NT2/D1 (cell line): Measurements from ENCODE around the gene RBM4.

Experiments used
- YY1 ChIP-seq: IDR thresholded peaks from 2 replicates; pipeline ENCODE4 v1.6.1; 2011; ENCODE audit not compliant: insufficient read length, insufficient read depth
- ZNF274 ChIP-seq: IDR thresholded peaks from 2 replicates; pipeline ENCODE4 v1.6.1; 2011; ENCODE audit warnings: mild to moderate bottlenecking, low read depth, low read length

- TF ChIP-seq YY1 (no peak), ZNF274 (no peak)
Measured at GRCh38 chr11:66593303-66593635, 45.2 kb upstream of the RBM4 start.
